ENCODE results near the gene ARHGAP10. TPM values are rescaled to one million over a fixed set of nuclear protein-coding genes. Genes with fewer than 3 reads are reported as not detected.

Gene ARHGAP10
- polyA plus RNA-seq, 3 donors from 2014 or later: 5.3 to 13.2 (median 7.0) TPM

DNA sequence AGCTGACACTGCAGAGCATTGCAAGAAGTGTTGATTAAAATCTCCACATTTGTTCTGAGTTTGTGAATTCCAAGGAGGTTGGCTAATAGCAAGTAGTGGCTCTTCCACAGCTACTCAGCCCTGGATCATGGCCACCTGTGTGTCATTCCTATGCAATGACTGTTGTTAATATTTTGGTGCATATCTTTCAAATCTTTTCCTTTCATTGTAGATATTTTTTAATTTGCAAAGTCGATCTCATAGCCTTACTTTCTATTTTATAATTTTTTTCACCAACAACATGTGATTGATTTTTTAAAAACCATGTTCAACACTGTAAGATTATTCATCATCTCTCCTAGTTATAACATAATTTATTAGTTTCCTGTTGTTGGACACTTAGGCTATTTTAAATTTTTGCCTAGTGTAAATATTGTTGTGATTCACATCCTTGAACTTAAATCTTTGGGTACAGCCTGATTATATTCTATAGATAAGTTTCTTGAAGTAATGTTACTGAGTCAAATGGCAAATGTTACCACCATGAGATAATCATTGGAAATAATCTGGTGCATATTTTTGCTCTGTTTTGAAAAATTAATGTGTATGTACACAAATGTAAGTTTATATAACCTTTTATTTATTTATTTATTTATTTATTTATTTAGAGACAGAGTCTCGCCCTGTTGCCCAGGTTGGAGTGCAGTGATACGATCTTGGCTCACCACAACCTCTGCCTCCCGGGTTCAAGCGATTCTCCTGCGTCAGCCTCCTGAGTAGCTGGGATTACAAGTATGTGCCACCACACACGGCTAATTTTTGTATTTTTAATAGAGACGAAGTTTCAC lies 17.1 kb upstream of the ARHGAP10 start:
- no peak overlapping the region for H3K4me3 Mint-ChIP-seq
- H3K27me3 Mint-ChIP-seq (ENCODE audit: low read depth in 3 of 3): peaks cover 0 to 12% (median 9%) of the 10 kb centered on the region in 3 donors
- H3K36me3 Mint-ChIP-seq: peaks cover 0 to 4% (median 0%) of the 10 kb centered on the region in 3 donors
- DNase-seq: no peak
- no peak overlapping the region for H3K27ac Mint-ChIP-seq
- no peaks in the 10 kb centered on the region for H3K4me1 Mint-ChIP-seq
- no peaks in the 10 kb centered on the region for H3K9me3 Mint-ChIP-seq

- Mint-ChIP-seq H3K9me3 (peaks cover 0 to 1% (median 0%) of the 10 kb centered on the region in 6 donors), H3K27ac (no peak overlapping the region), H3K36me3 (peaks cover 0 to 4% (median 0%) of the 10 kb centered on the region in 3 donors), H3K27me3 (ENCODE audit: low read depth in 3 of 3) (peaks cover 0 to 10% (median 9%) of the 10 kb centered on the region in 3 donors), H3K4me3 (no peak overlapping the region), H3K4me1 (no peaks in the 10 kb centered on the region)
- no peak for DNase-seq
Observed at GRCh38 chr4:147717878-147718277, 14.0 kb upstream of the ARHGAP10 start.

DNA sequence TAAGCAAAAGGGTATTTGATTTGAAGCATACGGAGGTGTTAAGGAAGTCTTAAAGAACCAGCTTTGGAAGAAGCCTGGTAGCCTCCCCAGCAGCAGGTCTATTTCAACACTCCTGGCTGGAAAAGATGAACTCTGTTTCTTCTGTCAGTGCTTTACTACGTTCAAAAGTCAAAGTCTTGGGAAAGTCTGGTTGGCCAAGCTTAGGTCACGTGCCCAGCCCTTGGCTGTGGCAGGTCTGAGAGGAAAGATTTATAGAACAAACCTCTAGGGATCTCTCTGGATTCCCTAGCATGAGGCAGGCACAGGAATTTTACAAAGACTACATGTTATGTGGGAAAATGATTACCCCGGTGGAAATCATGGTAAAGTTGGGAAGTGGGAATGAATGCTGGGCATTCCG lies 8.6 kb upstream of the ARHGAP10 start:
- Mint-ChIP-seq H3K4me1 (no peaks in the 10 kb centered on the region), H3K4me3 (no peak overlapping the region), H3K27me3 (ENCODE audit: low read depth in 3 of 3) (peaks cover 0 to 3% (median 2%) of the 10 kb centered on the region in 3 donors), H3K36me3 (peaks cover 0 to 4% (median 0%) of the 10 kb centered on the region in 3 donors), H3K27ac (no peak overlapping the region), H3K9me3 (peaks cover 0 to 1% (median 0%) of the 10 kb centered on the region in 6 donors)
- no peak for DNase-seq

- Mint-ChIP-seq H3K27me3 (ENCODE audit: low read depth in 3 of 3) (peaks cover 0 to 3% (median 2%) of the 10 kb centered on the region in 3 donors), H3K27ac (no peak overlapping the region), H3K36me3 (peaks cover 0 to 4% (median 0%) of the 10 kb centered on the region in 3 donors), H3K9me3 (peaks cover 0 to 1% (median 0%) of the 10 kb centered on the region in 6 donors), H3K4me1 (no peaks in the 10 kb centered on the region), H3K4me3 (no peak overlapping the region)
- no peak for DNase-seq
Observed at GRCh38 chr4:147724468-147725201, 7.3 kb upstream of the ARHGAP10 start.

DNA sequence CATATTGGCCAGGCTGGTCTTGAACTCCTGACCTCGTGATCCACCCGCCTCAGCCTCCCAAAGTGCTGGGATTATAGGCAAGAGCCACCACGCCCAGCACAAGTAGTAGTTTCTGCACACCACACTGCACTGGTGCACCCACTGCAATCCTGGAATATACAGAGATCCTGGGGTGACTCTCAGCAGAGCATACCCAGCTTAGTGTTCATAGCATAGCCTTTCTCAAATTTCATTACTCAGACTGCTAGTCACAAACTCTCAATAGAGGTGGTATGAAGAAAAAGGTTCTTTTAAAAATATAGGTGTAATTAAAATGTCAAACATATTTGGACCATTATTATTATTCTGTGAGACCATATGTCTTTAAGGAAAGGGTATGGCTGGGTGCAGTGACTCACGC lies 6.2 kb upstream of the ARHGAP10 start:
- Mint-ChIP-seq H3K36me3 (peaks cover 0 to 4% (median 0%) of the 10 kb centered on the region in 3 donors), H3K27ac (no peak overlapping the region), H3K9me3 (no peaks in the 10 kb centered on the region), H3K27me3 (ENCODE audit: low read depth in 3 of 3) (peaks cover 0 to 3% (median 2%) of the 10 kb centered on the region in 3 donors), H3K4me1 (no peaks in the 10 kb centered on the region), H3K4me3 (no peak overlapping the region)
- no peak for DNase-seq

DNA sequence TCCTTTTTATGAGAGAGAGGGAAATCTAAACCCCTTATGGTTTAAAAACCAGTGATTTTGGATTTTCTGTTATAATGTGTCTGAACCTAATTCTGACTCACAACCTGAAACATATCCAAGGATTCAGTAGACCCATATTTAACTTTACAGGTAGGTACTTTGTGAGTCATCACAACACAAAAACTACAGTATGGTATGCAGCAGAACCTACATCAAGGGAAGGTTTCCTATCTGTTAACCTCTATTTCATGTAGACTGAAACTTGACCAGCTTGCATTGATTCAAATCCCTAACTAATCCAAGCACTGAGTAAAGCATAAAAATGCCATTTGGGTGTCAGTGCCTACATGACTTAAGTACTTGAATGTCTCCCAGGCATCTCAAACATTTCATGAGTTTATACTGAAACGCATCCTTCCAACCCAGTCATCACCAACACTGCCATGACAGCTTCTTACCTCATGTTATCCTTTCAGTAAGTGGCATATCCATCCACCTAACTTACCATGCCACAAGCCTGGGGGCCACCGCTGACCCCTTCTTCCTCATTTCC lies 4.3 kb upstream of the ARHGAP10 start:
- peaks cover 6 to 7% of the 10 kb centered on the region in 2 donors for H3K4me1 Mint-ChIP-seq
- H3K36me3 Mint-ChIP-seq: peaks cover 0 to 4% (median 0%) of the 10 kb centered on the region in 3 donors
- no peak for DNase-seq
- H3K4me3 Mint-ChIP-seq: no peak overlapping the region
- H3K27ac Mint-ChIP-seq: no peak overlapping the region
- no peaks in the 10 kb centered on the region for H3K9me3 Mint-ChIP-seq
- peaks cover 0 to 4% (median 3%) of the 10 kb centered on the region in 3 donors for H3K27me3 Mint-ChIP-seq (ENCODE audit: low read depth in 3 of 3)

GRCh38 chr4:147730333-147730732 lies 1.6 kb upstream of the ARHGAP10 start:
- no peak for DNase-seq
- Mint-ChIP-seq H3K4me1 (peaks cover 29 to 35% of the 10 kb centered on the region in 2 donors), H3K27me3 (ENCODE audit: low read depth in 3 of 3) (peaks cover 3 to 7% (median 4%) of the 10 kb centered on the region in 3 donors), H3K9me3 (no peaks in the 10 kb centered on the region), H3K27ac (peak overlapping the region in 2 of 6 donors; percentile 2 to 11), H3K4me3 (peak overlapping the region in 4 of 5 donors; percentile 43 to 86 (median 54)), H3K36me3 (no peaks in the 10 kb centered on the region)

DNA sequence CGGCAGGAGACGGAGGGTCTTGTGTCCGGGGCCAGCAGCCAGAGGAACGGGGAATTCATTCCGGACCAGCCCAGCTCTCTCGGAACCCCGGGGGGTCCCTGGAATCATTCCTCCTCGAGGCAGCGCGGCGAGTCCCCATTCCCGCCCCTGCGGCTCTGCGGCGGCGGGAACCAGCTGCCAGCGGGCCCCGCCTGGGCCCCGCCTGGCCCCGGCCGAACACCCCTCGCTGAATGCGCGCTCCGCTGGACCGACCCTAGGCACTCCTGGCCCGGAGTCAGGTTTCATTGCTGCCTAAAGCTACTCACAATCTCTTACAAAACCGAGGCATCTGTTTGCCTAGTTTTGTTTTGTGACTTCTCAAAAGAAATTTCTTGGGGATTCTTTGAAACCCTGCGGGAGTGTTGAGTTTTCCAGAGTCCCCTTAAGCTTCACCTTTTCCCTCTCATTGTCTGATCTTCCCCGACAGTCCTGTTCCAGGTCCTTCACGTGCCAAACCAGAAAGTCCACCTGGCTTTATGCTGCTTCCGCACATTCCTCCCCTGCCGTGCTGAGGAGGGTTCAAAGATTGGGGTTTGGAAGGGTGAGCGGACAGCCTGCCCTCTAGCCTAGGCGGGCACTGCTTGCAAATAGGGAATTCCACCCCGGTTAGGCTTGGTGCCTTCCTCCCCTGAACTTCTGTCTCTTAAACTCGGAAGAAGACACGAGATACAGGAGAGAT lies 789 bp downstream of the ARHGAP10 start:
- no peak for DNase-seq
- Mint-ChIP-seq H3K4me3 (peak overlapping the region; percentile 89 to 97 (median 92)), H3K27me3 (ENCODE audit: low read depth in 3 of 3) (peaks cover 3 to 6% (median 4%) of the 10 kb centered on the region in 3 donors), H3K36me3 (no peaks in the 10 kb centered on the region), H3K27ac (peak overlapping the region; percentile 57 to 83 (median 76)), H3K9me3 (no peaks in the 10 kb centered on the region), H3K4me1 (peaks cover 35 to 51% of the 10 kb centered on the region in 2 donors)

GRCh38 chr4:147733716-147734344 lies 1.9 kb downstream of the ARHGAP10 start:
- no peaks in the 10 kb centered on the region for H3K36me3 Mint-ChIP-seq
- no peaks in the 10 kb centered on the region for H3K9me3 Mint-ChIP-seq
- H3K27me3 Mint-ChIP-seq (ENCODE audit: low read depth in 3 of 3): peaks cover 3 to 4% (median 4%) of the 10 kb centered on the region in 3 donors
- peak overlapping the region in 3 of 6 donors; percentile 38 to 83 (median 67) for H3K27ac Mint-ChIP-seq
- peaks cover 35 to 51% of the 10 kb centered on the region in 2 donors for H3K4me1 Mint-ChIP-seq
- DNase-seq: no peak
- H3K4me3 Mint-ChIP-seq: peak overlapping the region; percentile 89 to 97 (median 92)

- Mint-ChIP-seq H3K9me3 (no peaks in the 10 kb centered on the region), H3K36me3 (peaks cover 0 to 2% (median 0%) of the 10 kb centered on the region in 3 donors), H3K27ac (peak overlapping the region in 2 of 6 donors; percentile 32 to 34), H3K4me3 (peak overlapping the region; percentile 51 to 97 (median 92)), H3K27me3 (ENCODE audit: low read depth in 3 of 3) (peaks cover 3 to 4% (median 4%) of the 10 kb centered on the region in 3 donors), H3K4me1 (peaks cover 35 to 51% of the 10 kb centered on the region in 2 donors)
- no peak for DNase-seq
Observed at GRCh38 chr4:147734496-147734895, 2.6 kb downstream of the ARHGAP10 start.

DNA sequence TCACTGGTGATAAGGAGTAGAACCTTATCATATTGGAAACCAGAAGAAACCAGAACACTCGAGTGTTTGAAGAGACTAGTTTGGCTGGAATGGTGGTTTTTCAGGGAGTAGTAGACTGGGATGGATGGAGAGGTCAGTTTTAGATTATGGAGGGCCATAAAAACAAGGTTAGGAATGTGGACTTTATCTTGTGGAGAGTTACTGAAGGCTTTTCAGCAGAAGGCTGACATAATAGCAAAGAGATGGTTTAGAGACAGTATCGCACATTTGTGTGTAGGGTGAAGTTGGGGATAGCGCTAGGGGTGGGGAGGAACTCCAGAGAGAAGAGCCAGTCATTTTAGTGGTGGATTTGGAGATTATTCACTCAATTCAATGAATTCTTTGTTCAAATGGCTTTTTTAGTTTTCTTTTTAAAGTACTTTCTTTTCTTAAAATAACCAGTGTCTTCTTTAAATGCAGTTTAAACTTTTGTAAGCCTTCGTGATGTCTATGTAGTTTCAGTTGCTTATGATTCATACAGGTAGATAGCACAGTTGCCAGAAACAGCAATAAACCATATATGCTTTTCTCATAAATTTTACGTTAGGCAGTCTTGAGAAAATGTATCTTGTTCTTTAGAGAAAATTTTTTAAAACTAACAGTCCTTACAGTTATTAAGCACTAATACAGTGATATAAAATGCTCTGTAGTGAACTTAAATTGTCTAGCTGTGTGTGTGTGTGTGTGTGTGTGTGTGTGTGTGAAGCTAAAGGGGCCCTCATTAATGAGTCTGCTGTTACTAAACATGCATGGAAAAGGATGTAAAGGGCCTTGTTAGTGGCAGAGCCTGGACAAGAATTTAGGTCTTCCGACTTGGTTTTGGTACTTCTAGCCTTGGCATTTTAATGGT lies 3.8 kb downstream of the ARHGAP10 start:
- no peak for DNase-seq
- peaks cover 3 to 4% (median 4%) of the 10 kb centered on the region in 3 donors for H3K27me3 Mint-ChIP-seq (ENCODE audit: low read depth in 3 of 3)
- peaks cover 0 to 2% (median 0%) of the 10 kb centered on the region in 3 donors for H3K36me3 Mint-ChIP-seq
- peak overlapping the region in 1 of 5 donors; percentile 16 for H3K4me3 Mint-ChIP-seq
- peaks cover 38 to 58% of the 10 kb centered on the region in 2 donors for H3K4me1 Mint-ChIP-seq
- H3K27ac Mint-ChIP-seq: peak overlapping the region in 1 of 6 donors; percentile 36
- no peaks in the 10 kb centered on the region for H3K9me3 Mint-ChIP-seq

DNA sequence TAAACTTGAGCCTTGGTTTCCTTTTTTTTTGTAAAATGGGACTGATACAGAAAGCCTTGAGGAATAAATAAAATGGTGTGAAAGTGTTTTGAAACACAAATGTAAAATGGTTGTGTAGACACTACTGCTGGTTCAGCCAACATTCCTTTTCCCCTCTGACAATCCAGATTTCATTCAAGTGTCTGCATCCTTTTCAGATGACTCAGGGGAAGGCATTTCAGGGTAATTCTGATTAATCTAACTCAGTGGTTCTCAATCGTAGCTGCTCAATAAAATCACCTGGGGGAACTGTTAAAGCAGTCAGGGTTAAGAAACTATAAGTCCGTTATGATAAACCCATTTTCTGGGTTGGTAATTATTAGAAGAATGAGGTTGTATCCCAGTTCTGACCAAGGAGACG lies 4.6 kb downstream of the ARHGAP10 start:
- peak overlapping the region in 1 of 5 donors; percentile 3 for H3K4me3 Mint-ChIP-seq
- no peak for DNase-seq
- H3K9me3 Mint-ChIP-seq: no peaks in the 10 kb centered on the region
- peaks cover 41 to 61% of the 10 kb centered on the region in 2 donors for H3K4me1 Mint-ChIP-seq
- H3K36me3 Mint-ChIP-seq: peaks cover 0 to 2% (median 0%) of the 10 kb centered on the region in 3 donors
- H3K27me3 Mint-ChIP-seq (ENCODE audit: low read depth in 3 of 3): peaks cover 4 to 5% (median 4%) of the 10 kb centered on the region in 3 donors
- H3K27ac Mint-ChIP-seq: no peak overlapping the region
